C4-2B (cell line): ENCODE results near the gene CFAP299.

Experiments
- H3K27ac ChIP-seq: fragments of 450-650 bp; 2 replicates; pipeline ENCODE4 v1.5.1; 2017
- CTCF ChIP-seq: fragments of 450-650 bp; conservative IDR thresholded peaks from 2 replicates; pipeline ENCODE4 v1.5.1; 2017; ENCODE audit warnings: mild to moderate bottlenecking
- ZFX ChIP-seq: fragments of 450-650 bp; IDR thresholded peaks from 2 replicates; pipeline ENCODE4 v1.6.1; 2017

Gene CFAP299

GRCh38 chr4:80532674-80533333 lies 197.3 kb downstream of the CFAP299 start:
- H3K27ac ChIP-seq, result no peak overlapping the region
- TF ChIP-seq ZFX (no peak), CTCF (no peak)

GRCh38 chr4:80535551-80535950 lies 200.0 kb downstream of the CFAP299 start:
- H3K27ac ChIP-seq, result no peak overlapping the region
- TF ChIP-seq ZFX (no peak), CTCF (no peak)

- no peak overlapping the region for H3K27ac ChIP-seq
- TF ChIP-seq CTCF (no peak), ZFX (no peak)
These were observed 202.9 kb downstream of the CFAP299 start for GRCh38 chr4:80538276-80538926.

GRCh38 chr4:80539190-80539589 lies 203.7 kb downstream of the CFAP299 start:
- H3K27ac ChIP-seq, result no peak overlapping the region
- TF ChIP-seq CTCF, result no peak
- TF ChIP-seq ZFX, result no peak

GRCh38 chr4:80540349-80540748 lies 204.8 kb downstream of the CFAP299 start:
- no peak for TF ChIP-seq ZFX
- no peak for TF ChIP-seq CTCF
- H3K27ac ChIP-seq, result no peak overlapping the region

GRCh38 chr4:80540785-80541469 lies 205.4 kb downstream of the CFAP299 start:
- no peak overlapping the region for H3K27ac ChIP-seq
- no peak for TF ChIP-seq ZFX
- no peak for TF ChIP-seq CTCF

GRCh38 chr4:80542747-80543146 lies 207.2 kb downstream of the CFAP299 start:
- no peak overlapping the region for H3K27ac ChIP-seq
- TF ChIP-seq ZFX, result no peak
- no peak for TF ChIP-seq CTCF
